NCI-H69 (cell line): ENCODE measurements around the gene ACTR10.

Source experiments
- DNase-seq: peaks from one replicate; lab custom pipeline; 2025; lab: John Stamatoyannopoulos, UW

The ACTR10 gene

GRCh38 chr14:58199726-58200479 is at the start of gene ACTR10:
TSS of gene ACTR10 (plus strand) at chr14:58200149. CDS start at chr14:58200218, 69 bp downstream.
- DNase-seq = peak; percentile 93

DNA sequence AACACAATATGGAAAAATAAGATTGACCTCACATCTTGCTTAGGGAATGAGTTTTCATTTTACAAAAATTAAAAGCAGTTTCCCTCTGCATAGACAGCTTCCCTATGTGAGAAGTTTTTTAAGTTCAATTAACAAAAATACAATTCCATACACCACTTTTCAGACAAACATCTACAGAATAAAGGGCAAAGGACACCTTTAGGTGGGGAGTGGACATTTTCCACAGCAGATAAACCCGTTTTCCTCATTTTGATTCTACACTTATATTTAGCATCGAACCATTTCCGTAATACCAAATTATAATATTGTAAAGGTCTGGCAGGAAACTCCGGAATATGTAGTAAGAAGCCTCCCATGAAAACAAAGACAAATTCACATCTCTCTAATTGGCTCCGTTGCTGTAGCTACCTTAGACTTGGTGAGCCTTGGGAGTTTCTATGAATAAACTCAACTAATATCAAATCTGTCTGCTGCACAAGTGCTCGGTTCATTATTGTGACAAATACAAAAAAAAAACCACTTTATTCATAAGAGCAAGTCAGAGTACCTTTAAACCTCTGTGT is 49.6 kb upstream of the ACTR10 start:
- no peak for DNase-seq

- peak; percentile 68 for DNase-seq
These were observed 48.6 kb upstream of the ACTR10 start for GRCh38 chr14:58151133-58152013.

- DNase-seq = peak; percentile 94
These were observed 47.7 kb upstream of the ACTR10 start, which contains the start of gene ARMH4 for GRCh38 chr14:58152014-58152857. TSS of gene ARMH4 (minus strand) at chr14:58152213. CDS start at chr14:58139358, 12,855 bp downstream.

DNA sequence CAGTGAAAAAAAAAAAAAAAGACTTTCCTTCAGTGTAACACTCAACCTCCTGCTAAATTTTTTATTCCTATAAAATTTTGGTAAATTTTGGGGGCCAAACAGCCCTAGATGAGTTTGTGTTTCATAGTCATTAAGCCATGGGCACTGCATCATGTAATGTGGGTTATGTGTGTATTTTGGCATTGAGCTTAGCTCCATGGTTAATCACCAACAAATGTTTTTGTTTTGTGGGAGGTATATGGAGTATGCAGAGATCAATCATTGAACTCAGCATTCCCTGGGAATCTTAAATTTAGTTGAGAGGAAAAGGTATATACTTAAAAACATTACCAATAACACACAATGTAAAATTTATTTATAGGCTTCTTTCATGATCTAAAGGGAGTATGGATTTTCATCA is 39.4 kb upstream of the ACTR10 start:
- no peak for DNase-seq

DNA sequence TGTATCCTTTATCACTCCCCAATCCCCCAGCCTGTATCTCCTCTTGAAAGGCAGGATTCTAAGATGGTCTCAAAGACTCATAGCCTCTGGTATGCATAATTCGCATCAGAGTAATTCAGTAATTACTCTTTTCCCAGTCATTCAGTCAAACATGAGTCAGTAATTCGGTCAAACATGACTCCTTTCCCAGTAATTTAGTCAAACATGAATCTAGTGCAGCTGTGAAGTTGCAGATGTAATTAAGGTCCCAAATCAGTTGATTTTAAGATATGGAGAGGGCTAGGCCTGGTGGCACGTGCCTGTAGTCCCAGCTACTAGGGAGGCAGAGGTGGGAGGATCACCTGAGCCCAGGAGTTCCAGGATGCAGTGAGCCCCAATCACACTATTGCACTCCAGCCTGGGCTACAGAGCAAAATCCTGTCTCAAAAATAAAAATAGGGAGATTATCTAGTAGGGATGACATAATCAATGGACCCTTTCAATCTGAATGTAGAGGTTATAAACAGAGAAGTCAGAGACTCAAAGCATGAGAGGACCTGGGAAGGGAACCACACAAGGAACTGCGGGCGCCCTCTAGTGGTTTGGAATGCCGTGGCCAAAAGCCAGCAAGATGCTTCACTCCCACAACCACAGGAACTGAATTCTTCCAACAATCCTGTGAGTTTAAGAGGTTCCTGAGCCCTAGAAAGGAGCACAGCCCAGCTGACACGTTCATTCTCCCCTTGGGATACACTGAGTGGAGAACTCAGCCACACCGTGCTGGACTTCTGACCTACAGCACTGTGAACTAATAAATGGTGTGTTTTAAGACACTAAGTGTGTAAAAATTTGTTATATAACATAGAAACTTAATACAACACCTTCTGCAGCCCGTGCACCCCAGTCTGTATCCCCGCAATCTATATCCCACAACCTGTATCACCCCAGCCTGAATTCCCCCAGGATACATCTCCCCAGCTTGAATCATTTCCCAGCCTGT is 33.7 kb upstream of the ACTR10 start:
- peak; percentile 82 for DNase-seq

DNA sequence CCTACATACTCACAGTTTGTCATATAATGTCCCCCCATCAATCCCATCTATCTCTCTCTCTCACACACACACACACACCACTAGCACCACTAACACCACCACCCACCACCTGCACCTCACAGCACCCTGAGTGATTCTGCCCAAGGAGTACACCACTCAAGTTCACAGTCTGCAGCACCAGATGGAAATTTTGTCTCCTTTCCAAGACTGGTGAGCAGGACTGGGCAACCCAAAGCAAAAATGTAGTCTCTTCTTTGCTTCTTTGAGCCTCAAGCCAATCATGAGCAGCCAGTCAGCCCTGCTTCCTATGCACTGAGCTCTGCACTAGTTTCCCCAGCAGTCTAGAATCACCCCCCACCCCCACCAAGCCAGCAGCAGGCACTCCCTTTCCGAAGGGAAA is 32.9 kb upstream of the ACTR10 start:
- DNase-seq = no peak

GRCh38 chr14:58167891-58168290 is 32.1 kb upstream of the ACTR10 start:
- DNase-seq = no peak

DNA sequence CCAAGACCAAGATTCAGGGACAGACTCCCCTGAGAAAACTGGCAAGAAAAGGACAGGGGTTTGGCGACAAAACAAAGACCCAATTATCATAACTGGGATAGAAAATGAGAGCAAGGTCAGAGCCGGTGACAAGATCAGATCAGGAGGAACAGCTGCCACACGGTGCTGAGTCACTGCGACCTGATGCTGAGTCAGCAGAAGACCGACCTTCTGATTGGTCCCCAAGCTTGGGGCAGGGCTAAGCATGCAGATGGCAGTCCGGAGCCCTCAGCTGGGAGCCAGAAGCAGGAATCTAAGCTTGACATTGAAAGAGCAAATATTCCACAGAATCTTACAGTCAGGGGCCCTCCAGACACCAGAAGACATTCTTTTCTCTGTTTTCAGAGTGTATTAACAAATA is 28.9 kb upstream of the ACTR10 start:
- DNase-seq = peak; percentile 94

DNA sequence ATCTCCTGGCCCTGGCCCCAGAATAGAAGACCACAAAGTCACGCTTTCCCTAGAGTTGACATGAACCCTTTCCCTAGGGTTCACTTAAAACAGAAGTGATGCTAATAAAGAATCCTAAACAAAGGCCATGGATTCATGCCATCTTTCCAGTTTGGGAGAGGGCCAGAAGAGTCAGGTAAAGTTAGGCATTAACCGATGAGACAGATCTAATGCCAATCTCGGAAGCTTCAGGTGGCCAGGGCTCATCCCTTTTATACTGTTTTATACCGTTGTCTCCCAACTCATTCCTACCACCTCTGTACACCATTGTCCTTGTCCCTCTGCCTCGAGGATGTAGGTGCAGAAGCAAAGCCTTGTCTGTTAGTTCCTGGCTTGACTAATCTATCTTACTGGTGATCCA is 22.8 kb upstream of the ACTR10 start:
- DNase-seq = peak; percentile 7

DNA sequence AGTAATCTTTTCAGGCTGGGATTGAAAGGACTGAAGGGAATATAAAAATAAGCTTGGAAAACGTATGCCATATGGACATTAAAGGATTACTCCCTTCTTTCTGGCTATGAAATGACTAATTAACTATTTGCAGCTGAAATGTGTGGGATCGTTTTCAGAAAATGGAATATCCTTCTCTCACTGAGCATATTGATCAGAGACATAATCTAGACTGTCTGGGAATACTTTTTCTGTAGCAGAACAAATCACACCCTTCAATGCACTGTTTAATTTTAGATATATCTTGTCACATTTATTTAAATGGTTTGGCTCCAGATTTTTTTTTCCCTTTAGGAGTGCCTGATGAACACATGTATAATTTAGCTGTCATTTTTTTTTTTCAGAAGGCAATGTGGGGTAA is 10.8 kb upstream of the ACTR10 start:
- DNase-seq = no peak

- DNase-seq = no peak
These were observed 8.0 kb upstream of the ACTR10 start for GRCh38 chr14:58191763-58192601.

- no peak for DNase-seq
These were observed 6.4 kb upstream of the ACTR10 start for GRCh38 chr14:58193542-58193941.

GRCh38 chr14:58196198-58196597 is 3.8 kb upstream of the ACTR10 start:
- no peak for DNase-seq

- DNase-seq = no peak
These were observed 1.9 kb upstream of the ACTR10 start for GRCh38 chr14:58198086-58198485.

DNA sequence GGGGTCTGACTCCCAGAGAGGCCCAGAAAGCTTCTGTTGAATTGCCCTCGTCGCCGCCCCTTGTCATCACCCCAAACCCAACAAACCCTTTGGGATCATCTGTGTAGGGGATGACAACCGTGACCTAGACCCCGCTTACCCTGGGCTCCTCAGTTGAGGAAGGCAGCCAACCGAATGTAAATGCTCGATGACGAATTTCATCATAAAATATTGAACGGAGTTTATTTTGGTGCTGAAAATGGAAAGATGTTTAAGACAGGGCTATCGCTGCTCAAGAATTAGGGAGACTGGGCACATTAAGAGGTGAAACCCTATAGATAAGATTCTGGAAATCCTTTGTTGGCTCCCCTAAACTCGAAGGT is 512 bp downstream of the ACTR10 start:
- DNase-seq = no peak

GRCh38 chr14:58200846-58201245 is 897 bp downstream of the ACTR10 start:
- no peak for DNase-seq

- no peak for DNase-seq
These were observed 13.2 kb downstream of the ACTR10 start for GRCh38 chr14:58213176-58213575.

GRCh38 chr14:58215191-58215914 is 15.4 kb downstream of the ACTR10 start:
- DNase-seq = no peak
